ENCODE data around the gene NOL4L. TPM values are rescaled to one million over a fixed set of nuclear protein-coding genes. Genes with fewer than 3 reads are reported as not detected.

Gene NOL4L
- total RNA-seq, 1 experiment from 2014 or later: 31.7 TPM

- Mint-ChIP-seq H3K4me1 (peaks cover 27 to 31% of the 10 kb centered on the region in 2 experiments), H3K9me3 (peaks cover 2 to 3% of the 10 kb centered on the region in 2 experiments; a peak in 3 of 5 replicates), H3K36me3 (ENCODE audit: insufficient read depth in 1 of 3, low read depth in 3 of 3) (peaks cover 0 to 2% (median 0%) of the 10 kb centered on the region in 3 experiments; a peak in 2 of 7 replicates), H3K27me3 (ENCODE audit: low read depth) (peaks cover 34% of the 10 kb centered on the region), H3K4me3 (peak overlapping the region; percentile 63 to 85), H3K27ac (peak overlapping the region in 2 of 3 experiments; percentile 20 to 29; a peak in 2 of 7 replicates)
- H3K18ac ChIP-seq (ENCODE audit: insufficient read length, low read depth, low read length): peak overlapping the region; percentile 92
- H3K79me1 ChIP-seq (ENCODE audit: insufficient read depth, low read depth, low read length, poor library complexity, severe bottlenecking): no peaks in the 10 kb centered on the region
- no peaks in the 10 kb centered on the region for H4K20me1 ChIP-seq (ENCODE audit: control insufficient read depth, insufficient read depth, insufficient read length)
- peaks cover 10% of the 10 kb centered on the region; the same call in 1 of the 2 replicates for H3K79me2 ChIP-seq (ENCODE audit: insufficient read depth, low read length)
- no peak overlapping the region for H4K91ac ChIP-seq (ENCODE audit: insufficient read length, low read depth, low read length)
- H3K9me3 ChIP-seq (ENCODE audit: control insufficient read depth, low read depth, low read length): no peaks in the 10 kb centered on the region
- TF ChIP-seq CTCF (conservative IDR thresholded peaks at IDR 0.05): peak; percentile 84
- H4K8ac ChIP-seq (replicated peaks; ENCODE audit: insufficient read length, low read depth, low read length): no peak overlapping the region
- no peak overlapping the region for H2BK5ac ChIP-seq (ENCODE audit: insufficient read length, low read length)
- H3K9ac ChIP-seq (ENCODE audit: extremely low read depth, insufficient read length, low read length): peak overlapping the region; percentile 71
- peak overlapping the region; percentile 75 for H2AFZ ChIP-seq (ENCODE audit: low read length)
- no CpG with 5 or more reads among the region's 20 CpGs for WGBS (ENCODE audit: extremely low coverage, insufficient read length, low lambda C conversion rate)
- peaks cover 3% of the 10 kb centered on the region; the same call in 1 of the 2 replicates for H3K4me1 ChIP-seq (ENCODE audit: insufficient read depth, low read length)
- peaks cover 12% of the 10 kb centered on the region for H3K23me2 ChIP-seq (ENCODE audit: insufficient read length, low read depth, low read length, poor library complexity, severe bottlenecking)
- H3K27me3 ChIP-seq (ENCODE audit: insufficient read depth, low read length): no peaks in the 10 kb centered on the region
- no peak overlapping the region for H4K5ac ChIP-seq (ENCODE audit: insufficient read length, low read depth, low read length)
- no peak overlapping the region for H2BK120ac ChIP-seq (ENCODE audit: low read depth, low read length, poor library complexity, severe bottlenecking)
- H2BK12ac ChIP-seq (ENCODE audit: insufficient read length, low read depth, low read length): no peak overlapping the region
- H3K23ac ChIP-seq (ENCODE audit: insufficient read length, low read depth, low read length): no peak overlapping the region
- no peak overlapping the region; the same call in 1 of the 2 replicates for H3K4ac ChIP-seq (ENCODE audit: low read depth, low read length)
- no peak overlapping the region for H2BK15ac ChIP-seq (ENCODE audit: low read depth, low read length)
- peak overlapping the region; percentile 98; the same call in 1 of the 2 replicates for H3K14ac ChIP-seq (ENCODE audit: insufficient read depth, low read length)
- H2BK20ac ChIP-seq (ENCODE audit: low read depth, low read length, poor library complexity, severe bottlenecking): no peak overlapping the region
- H2AK5ac ChIP-seq (ENCODE audit: insufficient read length, low read length): no peak overlapping the region
- H3K56ac ChIP-seq (ENCODE audit: insufficient read length, low read depth, low read length): no peak overlapping the region
- H3K4me2 ChIP-seq (ENCODE audit: insufficient read depth, insufficient read length, low read length): peak overlapping the region; percentile 89
- H3T11ph ChIP-seq (ENCODE audit: low read length): no peak overlapping the region
- H3K27ac ChIP-seq (ENCODE audit: insufficient read length, low read depth, low read length): no peak overlapping the region
- DNase-seq: peak; percentile 68
These were observed 100.0 kb downstream of the NOL4L start for GRCh38 chr20:32484958-32485769.
